GM20431 (cell line): ENCODE results near the gene XRCC4.

Source experiments
- in situ Hi-C: fragments of 300-500 bp; cut with MseI, MboI; formaldehyde crosslinking; loops from one replicate; pipeline ENCODE4 v1.15.0; 2020; ENCODE audit warnings: low sequenced_read_pairs; ENCODE audit not compliant: unreplicated experiment

The XRCC4 gene

DNA sequence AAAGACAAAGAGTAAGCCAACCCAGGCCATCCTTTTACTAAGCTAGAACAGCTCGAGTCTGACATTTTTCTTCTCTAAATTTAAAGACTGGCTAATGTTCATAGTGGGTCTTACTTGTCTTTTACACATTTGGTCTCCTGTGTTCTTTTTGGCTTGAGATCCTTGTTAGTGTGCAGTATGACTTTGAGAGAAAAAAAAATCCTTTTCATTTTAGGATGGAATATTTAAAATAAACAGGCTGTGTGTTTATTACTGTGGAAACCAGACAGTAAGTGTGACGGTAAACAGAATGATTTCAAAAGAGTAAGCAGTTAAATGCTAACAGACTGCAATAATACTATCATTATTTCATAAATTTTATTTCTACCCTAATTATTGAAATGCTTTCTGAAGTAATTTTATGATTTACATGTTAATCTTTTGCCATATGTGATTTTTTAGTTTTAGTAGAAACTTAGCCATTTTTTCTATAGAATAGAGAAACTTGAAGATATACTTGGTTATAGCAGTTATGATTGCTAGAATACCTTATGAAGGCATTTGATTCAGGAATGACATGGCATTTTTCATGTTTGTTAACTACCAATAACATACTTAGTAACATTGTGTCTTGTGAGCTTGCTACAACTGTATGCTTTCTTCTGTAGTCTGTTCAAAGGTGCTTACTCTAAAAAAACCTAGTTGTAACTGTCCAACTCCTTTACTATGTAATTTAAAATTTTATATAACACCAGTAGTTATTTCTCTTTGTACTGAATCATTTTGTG, 92.4 kb downstream of the XRCC4 start:
- in situ Hi-C loops, result no loop called here

DNA sequence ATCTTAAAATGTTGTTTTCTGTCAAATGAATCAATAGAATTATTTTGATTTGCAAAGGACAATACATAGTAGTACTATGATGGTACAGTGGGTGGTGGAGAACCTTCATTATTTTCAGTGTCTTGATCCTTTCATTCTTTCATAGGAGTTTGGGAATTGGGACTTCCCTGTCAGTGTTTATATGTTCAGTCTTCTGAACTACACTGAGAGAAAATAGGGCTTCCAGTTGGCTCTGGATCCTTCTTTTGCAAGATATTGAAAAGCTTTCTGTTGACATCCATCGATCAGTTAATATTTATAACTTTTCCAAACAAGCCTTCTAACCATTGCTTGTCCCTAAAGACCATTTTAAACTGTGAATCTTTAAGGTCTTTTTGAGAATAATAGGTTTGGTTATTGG, 94.7 kb downstream of the XRCC4 start:
- in situ Hi-C loops, result no loop called here

DNA sequence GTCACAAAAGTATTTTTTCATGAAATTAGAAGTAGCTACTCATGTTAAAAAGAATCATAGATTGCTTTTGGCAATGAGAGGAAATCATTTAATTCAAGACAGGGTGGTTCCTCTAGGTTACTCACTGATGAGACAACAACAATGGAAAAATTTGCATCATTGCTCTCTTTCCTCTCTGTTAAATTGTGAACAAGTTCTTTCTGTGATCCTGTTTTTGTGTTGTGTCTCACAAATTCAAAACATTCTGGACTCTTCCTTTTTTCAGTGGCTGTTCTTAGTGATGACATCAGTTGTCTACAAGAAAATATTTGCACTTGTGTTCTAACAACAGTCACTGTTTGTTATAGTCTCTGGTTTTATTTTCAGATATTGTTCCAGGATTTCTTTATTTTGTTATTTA, 95.3 kb downstream of the XRCC4 start:
- in situ Hi-C loops, result no loop called here

DNA sequence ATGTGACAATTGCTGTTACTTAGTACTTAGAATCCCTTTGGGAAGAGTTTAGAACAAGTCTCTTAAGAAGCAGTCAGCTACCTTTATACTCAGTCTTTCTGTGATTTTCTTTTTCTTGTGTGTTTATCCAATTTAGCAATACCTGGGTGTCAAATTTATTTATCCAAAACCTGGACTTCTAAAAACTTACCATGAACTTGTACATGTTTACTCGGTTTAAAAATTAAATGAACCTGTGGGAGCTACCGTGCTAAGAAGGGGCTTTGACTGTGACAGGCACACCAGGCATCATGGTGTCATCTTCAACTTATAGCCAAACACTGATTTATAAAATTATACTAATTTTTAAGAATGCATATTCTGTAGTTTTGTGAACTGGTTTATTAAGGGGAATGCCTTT, 96.5 kb downstream of the XRCC4 start:
- in situ Hi-C loops, result no loop called here

DNA sequence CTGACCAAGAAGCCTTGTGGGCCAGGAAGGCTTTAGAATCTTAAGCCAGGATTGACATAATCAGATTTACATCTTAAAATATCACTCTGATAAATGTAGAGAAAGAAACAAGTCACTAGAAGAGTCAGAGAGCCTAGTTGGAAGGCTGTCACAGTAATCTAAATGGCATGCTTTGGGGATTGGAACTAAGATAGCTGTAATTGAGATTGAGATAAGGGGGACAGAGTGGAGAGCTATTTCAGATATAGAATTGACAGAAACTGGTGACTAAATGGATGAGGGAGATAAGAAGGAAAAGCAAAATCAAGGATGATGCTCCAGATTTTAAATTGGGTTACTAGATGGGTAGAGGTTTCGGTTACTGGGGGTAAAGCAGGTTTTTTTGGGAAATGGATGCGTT, 100.5 kb downstream of the XRCC4 start:
- in situ Hi-C loops, result no loop called here

DNA sequence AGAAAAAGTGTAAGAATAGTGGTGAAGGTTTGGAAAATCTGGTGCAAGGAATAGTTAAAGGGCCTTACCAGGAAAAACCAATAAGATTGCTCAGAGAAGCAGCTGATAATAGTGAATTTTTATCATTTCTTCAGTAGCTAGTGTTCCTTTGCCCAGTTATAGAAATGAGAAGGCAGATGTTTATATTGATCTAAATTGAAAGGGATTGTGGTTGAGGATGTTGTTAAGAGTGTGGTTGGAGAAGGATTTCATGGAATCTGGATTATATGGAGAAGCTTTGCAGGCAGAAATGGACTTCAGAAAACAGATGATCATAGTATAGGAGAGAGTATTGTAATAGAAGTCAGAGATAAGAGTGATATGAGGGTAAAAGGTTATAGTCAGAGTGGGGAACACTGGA, 102.6 kb downstream of the XRCC4 start:
- in situ Hi-C loops, result no loop called here

DNA sequence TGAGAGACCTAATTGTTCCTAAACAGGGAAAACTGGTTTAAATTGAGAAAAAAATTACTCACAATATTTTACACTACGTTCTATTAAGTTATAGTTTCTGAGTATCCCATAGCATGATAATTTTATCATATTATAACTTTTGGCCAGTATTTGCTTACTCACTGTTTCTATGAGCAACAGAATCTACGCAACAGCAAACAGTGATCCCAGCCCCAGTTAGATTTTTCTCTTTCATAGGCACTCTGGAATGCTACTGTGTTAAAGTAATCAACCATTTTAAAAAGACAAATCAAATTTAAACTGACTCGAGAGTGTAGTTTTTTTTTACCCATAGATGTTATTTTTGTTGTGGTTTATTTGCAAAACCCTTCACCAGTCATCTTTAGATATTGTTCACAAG, 107.2 kb downstream of the XRCC4 start:
- in situ Hi-C loops, result no loop called here

DNA sequence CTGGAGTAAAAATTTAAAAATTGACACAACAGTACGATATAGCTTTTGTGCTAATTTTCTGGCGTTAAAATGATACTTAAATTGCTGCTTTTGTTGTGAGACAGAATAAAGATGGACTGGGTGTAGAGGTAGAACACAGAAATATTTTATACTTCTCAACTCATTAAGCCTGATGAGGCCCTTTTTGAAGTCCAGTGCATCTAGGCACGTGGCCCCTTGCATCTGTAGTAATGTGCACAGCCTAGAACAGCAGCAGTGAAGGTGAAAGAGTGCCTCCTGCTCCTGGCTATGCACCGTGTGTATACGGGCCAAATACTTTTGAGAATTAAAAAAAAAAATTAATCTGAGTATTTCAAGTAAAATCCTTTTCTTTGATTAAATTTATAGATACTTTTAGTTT, 115.6 kb downstream of the XRCC4 start:
- in situ Hi-C loops, result no loop called here

DNA sequence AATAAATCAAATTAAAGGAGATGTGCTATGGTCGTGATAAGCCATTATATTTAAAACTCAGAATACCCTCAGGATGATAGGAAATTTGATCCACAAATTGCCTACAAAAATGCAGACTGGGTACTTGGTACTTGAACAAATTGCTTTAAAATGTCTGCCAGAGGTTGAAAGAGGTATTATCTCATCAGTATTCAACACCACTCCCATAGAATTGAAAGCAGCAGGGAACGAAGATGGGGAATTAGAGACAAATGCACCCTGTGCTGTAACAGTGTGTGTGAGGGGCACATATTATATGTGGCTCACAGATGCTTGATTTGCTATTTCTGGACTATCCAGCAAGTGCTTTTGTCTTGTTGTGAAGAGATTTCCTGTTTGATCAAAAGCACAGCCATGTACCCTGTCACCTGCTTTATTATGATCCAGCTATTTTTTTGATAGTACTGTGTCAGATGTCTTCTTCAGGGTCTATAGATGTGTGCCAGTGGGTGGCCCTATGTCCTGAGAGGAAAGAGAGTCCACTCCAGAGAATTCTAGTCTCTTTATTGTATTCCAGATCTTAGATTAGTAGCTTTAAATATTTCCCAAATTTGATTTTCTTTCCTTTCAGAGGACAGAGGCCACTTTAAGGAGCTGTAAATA, 120.1 kb downstream of the XRCC4 start:
- in situ Hi-C loops, result no loop called here

DNA sequence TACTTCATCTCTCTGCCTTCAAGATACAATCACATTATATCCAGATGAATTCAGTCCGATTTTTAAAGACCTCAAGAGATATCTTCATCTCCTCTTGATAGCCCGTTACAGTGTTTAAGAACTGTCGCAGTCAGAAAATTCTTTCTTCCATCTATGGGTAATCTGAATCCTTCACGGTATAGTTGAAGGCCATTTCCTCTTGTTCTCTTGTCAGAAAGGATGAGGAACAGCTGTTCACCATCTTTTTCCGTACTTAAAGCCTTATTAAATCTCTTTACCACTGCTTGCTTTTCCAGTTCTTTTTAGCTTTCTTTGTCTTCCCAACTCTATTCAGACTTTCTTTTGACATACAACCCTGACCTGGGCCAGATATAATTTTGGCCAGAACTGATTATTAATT, 121.8 kb downstream of the XRCC4 start:
- in situ Hi-C loops, result no loop called here

DNA sequence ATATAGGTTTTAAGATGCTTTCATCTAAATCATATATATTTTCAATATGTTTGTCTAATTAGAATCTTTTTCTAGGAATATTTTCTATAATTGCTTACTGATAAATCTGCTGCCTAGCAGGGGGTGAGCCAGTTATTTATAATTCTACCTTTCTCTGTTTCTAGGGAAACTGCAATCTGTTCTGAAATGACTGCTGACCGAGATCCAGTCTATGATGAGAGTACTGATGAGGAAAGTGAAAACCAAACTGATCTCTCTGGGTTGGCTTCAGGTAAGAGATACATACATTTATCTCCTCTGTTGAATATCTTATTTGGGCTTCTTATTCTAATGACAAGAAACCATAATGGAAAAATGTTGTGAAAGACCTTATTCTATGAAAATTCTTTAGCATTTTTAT, 127.3 kb downstream of the XRCC4 start:
- in situ Hi-C loops, result no loop called here

DNA sequence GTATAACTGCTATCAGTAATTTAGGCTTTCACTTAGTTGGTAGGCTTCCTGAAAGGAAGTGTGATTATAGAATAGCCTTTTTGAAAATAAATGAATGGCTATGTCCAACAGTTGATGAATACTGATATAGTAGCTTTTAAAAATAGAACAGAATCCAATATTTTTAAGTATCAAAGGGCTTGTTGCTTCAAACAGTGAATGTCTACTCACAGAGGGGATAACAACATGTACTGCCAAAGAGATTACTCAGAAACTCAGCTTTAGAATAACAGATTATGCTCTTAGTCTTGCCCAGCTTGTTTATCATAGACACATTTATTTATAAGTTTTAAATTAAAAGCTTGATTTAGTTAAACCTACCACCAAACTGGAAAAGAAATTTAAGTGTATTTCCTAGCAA, 132.6 kb downstream of the XRCC4 start:
- in situ Hi-C loops, result no loop called here

DNA sequence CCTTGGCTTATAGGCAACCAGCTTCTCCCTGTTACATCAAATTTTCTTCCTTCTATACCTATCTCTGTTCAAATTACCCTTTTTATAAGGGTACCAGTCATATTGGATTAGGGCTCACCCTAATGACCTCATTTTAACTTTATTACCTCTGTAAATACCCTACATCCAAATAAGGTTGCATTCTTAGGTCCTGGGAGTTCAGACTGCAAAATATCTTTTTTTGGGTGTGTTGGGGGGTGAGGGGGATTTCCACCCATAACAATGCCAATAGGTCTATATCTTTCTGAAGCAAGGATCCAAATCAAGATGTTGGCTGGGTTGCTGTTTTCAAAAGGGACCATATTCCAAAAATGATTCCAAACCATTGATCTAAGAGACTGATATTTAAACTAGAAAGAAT, 141.7 kb downstream of the XRCC4 start:
- in situ Hi-C loops, result no loop called here

DNA sequence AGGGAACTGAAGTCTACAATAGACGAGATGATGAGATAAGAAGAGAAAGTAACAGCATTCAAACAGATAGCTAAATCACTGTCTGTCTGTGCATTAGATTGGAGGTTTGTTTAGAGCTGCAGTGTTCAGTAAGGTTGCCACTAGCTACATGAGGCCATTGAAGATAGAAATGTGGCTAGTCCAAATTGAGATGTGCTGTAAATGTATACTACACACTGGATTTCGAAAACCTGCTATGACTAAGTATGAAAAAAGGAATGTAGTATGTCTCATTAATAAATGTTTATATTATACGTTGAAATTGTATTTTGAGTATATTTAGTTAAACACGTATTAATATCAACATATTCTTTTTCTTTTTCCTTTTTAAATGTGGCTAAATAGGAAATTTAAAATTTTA, 142.1 kb downstream of the XRCC4 start:
- in situ Hi-C loops, result no loop called here

DNA sequence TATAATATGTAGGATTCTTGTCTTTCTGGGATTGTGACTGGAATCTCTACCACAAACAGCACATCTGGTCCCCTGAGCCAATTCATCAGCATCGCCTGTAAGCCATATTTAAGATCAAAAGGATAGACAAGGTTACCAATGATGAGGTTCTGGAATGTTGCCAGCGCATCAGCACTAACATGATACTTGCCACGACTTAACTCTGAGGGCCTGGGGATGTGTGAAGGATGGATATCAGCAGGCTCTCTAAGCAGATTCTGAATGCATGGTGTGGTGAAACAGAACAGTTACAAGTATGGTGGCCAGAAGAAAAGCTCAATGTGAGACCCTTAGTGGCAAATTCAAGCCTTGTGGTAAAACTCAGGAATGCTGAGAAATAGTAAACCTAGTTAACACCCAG, 143.0 kb downstream of the XRCC4 start:
- in situ Hi-C loops, result no loop called here

DNA sequence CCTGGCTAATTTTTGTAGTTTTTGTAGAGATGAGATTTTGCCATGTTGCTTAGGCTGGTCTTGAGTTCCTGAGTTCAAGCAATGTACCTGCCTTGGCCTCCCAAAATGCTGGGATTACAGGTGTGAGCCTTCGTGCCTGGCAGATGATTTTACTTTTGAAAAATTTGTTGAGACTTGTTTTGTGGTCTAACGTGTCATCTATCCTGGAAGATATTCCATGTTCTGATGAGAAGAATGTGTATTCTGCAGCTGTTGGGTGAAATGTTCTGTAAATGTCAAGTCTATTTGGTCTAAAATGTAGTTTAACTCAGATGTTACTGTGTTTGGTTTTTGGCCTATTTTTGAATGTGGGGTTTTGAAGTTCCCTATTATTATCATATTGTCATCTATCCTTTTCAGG, 145.6 kb downstream of the XRCC4 start:
- in situ Hi-C loops, result no loop called here

DNA sequence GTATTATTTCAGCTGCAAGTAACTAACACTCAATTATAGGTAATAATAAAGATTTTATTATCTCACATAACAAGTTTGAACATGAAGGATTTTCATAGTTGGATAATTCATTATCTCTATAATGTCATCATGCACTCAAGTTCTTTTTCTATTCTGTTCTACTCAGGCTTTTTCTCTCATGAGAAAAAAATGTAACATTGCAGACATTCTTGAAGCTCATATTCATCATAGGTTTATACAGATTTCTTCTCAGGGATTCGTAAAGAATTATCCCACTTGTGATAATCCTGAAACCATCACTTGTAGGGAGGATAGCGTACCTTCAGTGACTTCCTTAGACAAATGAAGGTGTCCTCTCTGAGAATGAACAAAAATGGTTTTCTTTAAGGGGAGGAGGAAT, 150.3 kb downstream of the XRCC4 start:
- in situ Hi-C loops, result no loop called here

DNA sequence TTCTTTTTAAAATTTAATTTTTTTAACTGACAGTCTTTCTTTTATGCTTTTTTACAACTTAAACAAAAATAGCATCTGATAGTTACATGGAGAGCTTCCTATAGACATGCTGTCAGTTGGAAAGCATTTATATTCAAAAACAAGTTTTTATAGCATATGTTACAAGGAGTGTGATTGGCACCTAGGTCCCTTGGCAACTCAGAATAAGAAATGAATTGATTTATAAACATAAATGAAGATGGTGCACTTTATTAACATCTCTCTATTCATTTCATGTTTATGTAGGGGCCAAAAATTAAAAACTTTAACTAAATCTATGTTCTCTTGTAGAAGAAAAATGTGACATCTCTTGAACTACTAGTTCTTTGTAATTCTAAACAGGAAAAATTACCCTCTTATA, 153.2 kb downstream of the XRCC4 start:
- in situ Hi-C loops, result no loop called here

DNA sequence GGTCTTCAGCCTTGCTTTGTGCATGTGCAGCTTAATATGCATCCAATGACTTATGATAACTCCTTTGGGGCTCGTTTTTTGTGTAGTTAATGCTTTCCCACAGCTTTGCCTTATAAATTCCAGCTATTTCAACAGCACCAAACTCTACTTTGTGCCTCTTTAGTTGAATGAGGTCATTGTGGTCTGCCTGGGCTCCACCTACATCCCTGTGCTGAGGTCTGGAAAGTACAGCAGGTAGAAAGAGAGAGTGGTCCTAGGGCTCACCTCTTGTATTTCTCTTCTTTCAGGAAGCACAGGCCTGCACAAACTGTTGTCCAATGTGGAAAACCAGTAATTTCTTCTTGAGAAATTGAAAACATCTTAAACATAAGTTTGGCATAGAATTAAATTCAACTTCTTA, 167.2 kb downstream of the XRCC4 start:
- in situ Hi-C loops, result no loop called here

DNA sequence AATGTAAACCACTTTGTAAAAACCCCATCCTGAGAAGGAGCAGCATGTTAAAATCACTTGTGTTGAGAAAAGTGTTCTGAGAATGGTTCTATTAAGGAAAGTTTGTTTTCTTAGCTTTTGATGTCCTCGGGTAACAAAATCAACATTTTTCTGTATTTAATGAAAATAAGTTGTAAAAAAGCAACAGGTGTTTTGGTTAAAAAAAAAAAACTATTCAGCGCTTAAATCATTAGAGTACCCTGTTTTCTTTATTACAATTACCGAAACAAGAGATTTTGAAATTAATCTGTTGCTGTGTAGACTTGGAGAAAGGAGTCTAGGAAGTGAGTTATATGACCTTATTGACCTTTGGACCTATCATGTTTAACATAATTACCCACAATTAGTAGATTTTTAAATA, 167.7 kb downstream of the XRCC4 start:
- in situ Hi-C loops, result no loop called here

DNA sequence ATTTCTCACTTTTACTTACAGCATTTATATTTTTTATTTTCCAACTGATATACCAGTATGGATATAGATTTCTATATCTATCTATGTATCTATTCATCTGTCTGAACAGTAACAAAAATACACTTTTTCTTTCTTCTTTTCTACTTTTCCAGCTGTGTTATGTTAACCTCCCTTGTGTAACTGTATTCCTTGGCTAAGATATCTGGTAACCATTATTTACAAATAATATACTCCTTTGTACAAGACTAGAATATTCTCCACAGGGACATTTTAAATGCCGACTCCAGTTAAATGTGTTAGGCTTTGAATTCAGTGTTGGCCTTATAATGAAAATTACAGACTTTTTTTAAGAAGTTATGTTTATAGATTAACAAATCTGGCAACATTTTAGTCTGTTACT, 168.7 kb downstream of the XRCC4 start:
- in situ Hi-C loops, result no loop called here

DNA sequence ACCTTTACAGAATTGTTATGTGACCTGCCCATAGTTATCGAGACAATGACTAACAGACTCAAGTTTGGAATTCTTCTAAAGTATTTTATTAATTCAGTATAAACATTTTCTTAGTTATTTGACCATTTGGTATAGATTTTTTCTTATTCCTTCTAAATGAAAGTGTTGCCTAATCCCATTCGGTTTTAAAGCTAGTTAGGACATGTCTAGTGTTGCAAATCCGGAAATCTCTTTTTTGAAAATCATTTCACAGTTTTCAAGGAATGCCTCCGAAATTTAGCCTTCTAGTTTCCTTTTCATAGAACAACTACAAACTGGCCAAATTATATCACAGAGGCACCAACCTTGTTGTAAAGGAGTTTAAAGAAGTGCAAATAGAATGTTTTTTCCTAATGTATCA, 171.8 kb downstream of the XRCC4 start:
- in situ Hi-C loops, result no loop called here
